Islet of Langerhans (tissue), 1 donor: Measurements from ENCODE around the gene TCHHL1.
A peak's percentile ranks its signal among the peaks of the same experiment; 100 is the strongest.
"Not testable (repeated sequence)": the region's sequence is repeated elsewhere in the genome, so short reads cannot be mapped to it uniquely, and the experiment has no call there.

Source experiments
- FAIRE-seq: peaks from one replicate; lab custom pipeline; 2011; peaks lifted over from hg19 to GRCh38; lab: Jason Lieb, UNC

The TCHHL1 gene

DNA sequence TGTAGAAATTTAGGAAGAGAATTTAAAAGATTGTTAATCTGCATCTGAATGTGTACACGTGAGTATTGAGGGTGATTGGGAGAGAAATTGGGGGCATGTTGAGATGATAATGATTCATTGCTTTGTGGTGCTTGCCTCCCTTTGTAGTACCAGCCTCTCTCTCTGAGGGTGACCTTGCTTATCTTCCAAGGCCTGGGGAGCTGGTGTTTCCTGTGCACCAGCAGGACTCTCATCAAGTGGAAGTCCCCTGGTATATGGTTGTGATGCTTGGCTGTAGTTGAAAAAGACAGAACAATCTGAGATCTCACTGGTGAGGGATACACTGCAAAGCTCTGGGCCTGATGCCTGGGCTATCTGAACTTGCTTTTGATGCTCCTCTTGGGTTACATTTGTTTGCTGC is 4.0 kb downstream of the TCHHL1 start:
- FAIRE-seq: no peak

DNA sequence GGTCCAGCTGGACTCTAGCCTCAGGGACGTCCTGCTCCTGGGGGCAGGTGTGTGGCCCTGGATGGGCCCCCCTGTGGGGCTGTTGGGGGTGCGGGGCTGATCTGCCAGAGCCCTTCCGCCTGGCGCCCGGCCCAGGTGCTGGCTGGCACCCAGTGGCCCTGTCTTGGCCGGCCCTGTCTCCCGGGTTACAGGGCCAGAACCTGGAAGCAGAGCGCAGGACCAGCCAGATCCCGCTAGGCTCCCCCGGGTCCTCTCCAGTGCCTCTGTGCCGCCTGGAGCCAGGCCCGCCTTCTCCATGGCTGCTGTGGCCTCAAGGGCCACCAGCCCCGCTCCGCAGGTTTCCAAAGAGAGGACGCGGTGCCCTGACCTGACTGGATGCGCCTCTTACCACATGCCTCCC is 7.8 kb downstream of the TCHHL1 start:
- not testable (repeated sequence) for FAIRE-seq

DNA sequence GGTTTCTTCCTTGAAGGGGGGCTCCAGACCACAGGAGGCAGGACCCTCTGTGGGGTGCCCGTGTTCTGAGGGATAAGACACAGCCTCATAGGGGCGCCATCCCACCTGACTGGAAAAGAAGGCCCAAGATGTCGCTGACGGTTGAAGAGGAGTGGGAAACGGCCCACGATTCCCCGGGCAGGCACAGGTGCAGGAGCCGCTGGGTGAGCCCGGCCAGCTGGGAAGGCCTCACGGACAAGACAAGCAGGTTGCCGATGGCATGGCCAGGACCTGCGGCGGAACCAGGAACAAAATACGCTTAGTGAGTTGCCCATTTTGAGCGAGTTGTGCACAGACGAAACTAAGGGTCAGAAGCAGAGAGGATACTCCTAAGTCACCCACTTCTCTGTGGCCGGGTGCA is 8.4 kb downstream of the TCHHL1 start:
- not testable (repeated sequence) for FAIRE-seq

DNA sequence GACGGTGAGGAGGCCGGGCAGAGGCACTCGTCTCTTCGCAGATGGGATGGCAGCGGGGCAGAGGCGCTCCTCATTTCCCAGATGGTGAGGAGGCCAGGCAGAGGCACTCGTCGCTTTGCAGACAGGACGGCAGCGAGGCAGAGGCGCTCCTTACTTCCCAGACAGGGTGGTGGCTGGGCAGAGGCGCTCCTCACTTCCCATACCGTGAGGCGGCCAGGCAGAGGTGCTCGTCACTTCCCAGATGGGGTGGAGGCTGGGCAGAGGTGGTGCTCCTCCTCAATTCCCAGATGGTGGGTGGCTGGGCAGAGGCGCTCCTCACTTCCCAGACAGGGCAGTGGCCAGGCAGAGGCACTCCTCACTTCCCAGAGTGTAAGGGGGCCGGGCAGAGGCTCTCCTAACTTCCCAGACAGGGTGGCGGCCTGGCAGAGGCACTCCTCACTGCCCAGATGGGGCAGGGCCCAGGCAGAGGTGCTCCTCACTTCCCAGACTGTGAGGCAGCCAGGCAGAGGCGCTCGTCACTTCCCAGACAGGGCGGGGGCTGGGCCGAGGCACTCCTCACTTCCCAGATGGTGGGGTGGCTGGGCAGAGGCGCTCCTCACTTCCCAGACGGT is 9.9 kb downstream of the TCHHL1 start:
- no peak for FAIRE-seq

DNA sequence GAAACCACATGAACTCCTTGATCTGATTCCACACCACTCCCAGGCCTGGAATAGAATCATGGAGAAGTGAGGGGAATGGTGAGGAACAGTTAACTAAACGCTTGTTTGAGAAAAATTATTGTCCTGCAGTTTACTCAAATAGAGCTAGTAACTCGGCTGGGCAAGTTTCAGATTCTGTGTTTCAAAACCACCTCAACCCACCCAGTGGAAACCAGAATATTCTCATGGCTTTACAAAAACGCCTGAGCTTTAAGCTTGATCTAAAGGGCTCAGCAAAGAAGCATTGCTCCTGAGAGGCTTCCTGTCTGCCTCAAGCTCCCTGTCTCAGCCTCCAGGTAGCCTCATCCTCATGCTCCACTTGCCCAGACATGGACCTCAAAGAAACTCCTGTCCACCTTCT is 16.6 kb downstream of the TCHHL1 start:
- no peak for FAIRE-seq

DNA sequence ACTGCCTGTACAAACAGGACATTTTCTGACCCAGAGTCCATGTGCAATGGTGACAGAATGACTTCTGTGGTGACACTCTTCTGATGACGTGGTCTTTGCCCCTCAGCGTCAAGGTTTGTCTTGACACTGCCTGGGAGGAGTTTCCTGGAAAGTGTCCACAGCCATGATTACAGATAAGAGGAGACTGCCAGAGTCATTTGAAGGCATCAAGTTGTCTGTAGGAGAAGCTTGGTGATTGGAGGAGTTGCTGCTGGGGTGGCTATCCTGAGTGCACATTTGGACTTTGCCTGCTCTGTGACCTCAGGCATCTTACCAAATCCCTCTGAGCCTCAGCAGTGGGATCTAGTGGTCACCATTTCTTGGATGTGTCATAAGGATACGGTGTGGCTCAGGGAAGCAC is 17.7 kb downstream of the TCHHL1 start:
- FAIRE-seq: no peak

DNA sequence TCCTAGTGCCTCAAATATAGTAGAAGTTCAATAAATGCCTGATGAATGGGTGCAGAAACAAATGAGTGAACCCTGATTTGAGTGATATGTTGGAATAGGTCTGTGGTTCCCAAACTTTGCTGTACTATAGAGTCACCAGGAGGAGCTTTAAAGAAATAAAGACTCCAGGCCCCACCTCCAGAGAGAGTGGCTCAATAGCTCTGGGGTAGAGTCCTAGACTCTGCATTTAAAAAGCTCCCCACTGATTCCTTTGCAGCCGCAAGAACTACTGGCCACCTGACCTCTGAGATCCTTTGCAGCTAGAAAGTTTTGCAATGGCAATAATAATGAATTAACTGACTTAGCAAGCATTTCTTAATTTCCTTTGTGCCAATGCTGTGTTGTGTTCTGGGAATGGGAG is 20.9 kb downstream of the TCHHL1 start:
- no peak for FAIRE-seq

DNA sequence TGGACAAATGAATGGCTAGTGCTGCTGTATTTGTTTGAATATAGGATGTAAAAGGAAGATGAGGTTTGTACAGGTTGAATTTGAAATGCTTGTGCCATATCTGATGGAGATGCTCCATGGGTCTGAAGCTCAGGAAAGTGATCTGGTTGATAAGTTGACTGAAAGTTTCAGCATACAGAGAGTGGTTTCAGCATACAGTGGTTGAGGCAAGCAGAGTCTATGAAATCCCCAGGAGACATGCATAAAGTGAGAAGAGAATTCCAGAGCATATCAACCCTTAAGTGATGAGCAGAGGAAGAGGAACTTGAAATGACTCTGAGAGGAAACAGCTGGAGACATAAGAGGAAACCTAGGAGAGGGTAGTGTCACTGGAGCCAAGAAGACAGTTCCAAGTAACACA is 21.7 kb downstream of the TCHHL1 start:
- no peak for FAIRE-seq

DNA sequence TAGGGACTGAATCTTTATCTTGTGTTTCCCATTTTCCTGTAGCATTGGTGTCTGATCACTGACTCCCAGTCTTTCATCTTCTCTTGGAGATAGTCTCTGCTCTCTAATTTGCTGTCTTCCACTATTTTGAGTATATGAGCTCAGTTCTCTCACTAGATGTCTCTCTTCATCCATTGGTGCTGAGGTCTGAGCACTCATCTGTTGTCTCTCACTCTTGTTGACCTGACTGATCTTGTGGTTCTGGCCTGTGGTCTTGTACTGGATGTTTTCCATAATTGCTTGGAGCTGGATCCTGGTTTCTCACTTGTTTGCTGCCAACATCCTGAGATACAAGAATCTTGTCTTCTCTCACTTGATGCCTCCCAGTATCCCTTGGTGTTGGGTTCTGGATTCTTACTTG is 26.9 kb downstream of the TCHHL1 start:
- FAIRE-seq: no peak

DNA sequence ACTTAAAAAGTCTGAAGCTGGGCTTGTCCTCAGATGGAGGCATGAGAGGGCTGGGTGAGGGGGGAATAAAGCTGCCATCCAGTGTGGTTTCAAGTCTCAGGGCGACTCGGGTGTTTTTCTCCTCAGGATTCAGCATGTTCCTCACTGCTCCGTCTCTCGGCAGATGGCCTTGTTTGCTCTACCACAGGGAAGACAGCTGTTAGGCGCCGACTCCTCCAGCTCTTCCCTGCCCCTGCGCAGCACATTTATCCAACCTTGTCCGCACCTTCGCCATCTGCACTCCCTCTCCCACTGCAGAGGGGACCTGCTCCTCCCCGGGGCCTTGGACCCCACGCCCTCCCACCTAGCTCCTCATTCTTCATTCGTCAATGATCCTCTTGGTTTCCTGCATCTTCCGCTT is 35.5 kb downstream of the TCHHL1 start:
- FAIRE-seq: no peak

DNA sequence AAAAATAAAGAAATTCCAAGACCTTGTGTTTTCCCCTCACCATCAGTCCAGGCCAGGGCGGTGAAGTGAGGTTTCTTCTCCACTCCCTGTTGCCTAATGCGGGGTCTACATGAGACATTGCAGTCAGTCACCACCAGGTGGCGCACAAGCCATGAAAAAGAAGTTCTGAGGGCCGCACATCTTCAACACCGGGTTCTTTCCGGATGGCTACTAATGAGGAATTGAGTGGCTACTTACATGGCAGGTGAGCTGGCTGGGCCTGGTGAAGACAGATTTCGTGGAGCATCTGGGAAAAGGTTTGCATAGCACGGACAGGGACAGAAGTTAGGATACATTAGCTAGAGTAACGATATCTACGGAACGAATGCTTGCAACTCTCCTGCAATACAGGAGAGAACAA is 36.3 kb downstream of the TCHHL1 start:
- peak; percentile 89 for FAIRE-seq

DNA sequence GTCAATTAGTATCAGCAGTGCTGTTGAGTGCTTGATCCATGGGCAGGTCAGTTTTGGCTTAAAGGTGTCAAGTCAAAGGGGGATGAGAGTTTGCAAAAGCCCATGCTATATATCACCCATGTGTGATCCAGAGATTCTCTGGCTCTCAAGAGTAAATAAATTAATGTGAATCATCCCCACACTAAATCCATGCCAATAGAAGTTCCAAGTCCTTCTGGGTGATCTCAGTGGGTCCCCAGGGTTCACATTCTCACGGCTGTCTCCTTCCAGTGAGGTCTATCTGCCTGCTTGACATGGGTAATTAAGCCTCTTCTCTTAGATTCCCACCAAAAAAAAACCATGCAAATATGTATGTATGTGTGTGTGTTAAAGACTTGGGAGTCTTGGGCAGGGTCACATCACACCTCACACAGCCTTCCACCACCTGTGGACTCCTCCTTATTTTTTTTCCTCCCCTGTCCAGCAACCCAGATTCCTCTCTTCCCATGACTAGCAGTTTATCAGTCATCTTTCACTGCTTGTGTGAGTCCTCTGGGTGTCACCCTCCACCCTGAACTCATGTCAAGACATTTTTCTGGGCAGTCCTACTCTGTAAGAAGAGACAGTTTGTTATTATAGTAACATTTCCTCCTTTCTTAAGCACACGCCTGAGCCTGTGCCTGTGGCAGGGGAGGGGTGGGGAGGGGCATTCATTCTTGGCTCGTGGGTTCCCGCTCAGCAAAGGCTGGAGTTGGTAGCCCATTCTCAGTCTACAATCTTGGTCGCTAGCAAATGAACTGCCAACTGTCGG is 37.8 kb downstream of the TCHHL1 start:
- FAIRE-seq: no peak

DNA sequence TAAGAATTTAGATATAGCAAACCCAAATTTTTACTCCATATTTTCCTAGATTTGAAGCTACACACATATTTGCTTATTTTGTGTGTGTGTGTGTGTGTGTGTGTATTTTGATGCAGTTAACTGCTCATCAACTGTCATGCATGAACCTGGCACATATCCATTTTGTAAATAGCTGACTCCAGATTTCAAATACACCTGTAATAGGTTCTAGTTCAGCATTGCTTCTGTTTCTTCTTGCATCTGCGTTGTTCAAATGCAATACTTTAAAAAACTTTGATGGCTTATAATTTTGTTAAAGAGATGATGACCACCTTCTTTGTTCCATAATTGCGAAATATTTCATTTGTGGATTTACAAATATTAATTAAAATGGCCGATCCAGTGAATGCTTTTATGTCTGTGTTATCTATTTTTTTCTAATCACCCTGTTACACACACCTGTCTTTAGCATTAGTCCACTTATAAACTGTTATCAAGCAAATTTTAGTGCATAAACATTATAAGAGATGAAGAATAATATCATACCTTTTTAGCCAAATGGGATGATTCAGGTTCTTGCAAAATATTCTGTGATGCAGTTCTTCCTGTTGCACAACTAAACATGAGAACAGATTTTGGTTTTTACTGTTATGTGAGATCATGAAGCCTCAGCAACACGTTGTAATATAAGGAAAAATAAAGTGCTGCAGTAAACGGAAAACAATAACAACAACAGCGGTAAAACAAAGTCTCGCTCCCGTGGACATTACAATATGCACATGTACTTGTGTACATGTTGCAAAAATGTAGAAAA is 39.4 kb downstream of the TCHHL1 start:
- FAIRE-seq: no peak

DNA sequence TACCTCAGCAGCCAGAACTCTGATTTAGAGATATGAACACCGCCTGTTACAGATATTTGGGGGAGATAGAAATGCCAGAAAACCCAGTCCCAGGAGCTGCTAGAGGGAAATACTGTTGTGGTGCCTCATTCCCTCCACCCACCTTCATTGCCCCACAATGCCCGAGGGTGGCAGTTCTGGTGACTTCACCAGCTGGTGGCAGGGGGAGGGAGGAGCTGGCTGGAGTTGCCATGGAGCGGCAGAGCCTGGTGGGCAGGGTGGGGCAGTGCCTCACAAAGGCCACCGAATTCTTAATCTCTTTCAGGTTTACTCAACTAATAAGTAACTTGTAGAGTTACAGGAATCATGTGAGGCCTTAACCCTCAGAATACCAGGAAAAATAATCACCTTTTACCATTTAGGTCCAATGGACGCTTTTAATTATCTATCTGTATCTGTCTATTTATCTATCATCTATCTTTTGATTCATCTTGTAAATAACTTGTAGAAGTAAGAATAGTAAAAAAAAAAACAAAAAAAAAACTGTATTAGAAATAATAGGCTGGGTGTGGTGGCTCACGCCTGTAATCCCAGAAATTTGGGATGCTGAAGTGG is 40.4 kb downstream of the TCHHL1 start:
- FAIRE-seq: no peak

DNA sequence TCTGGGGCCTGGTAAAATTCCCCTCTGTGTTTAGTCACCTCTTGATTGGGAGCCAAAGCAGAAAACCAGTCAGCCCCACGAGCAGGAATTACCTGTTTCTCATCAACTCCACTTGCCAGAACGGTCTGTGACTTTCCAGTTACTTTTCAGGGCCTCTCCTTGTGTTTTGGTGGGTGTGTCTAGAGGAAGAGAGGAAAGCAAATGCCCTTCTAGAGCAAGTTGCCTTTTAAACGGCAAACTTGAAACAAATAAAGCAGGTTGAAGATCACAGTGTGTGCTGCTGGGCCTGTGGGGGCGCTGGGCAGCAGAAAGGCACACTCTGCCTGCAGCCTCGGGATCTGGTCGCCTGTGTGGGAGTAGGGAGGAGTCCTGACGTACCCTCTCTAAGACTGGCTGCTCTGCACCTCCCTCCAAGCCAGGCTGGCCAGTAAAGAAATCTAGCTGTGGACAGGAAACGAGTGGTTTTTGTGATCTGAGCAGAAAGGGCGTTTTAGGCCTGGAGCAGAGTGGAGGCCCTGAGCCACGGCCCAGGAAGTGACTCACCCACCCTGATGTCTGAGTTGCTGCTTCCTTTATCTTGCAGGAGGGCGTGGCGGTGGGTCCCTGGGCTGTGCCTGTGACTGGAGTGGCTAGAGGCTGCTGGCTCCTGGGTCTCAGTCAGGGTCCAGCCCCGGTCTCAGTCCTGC is 41.0 kb downstream of the TCHHL1 start:
- no peak for FAIRE-seq

DNA sequence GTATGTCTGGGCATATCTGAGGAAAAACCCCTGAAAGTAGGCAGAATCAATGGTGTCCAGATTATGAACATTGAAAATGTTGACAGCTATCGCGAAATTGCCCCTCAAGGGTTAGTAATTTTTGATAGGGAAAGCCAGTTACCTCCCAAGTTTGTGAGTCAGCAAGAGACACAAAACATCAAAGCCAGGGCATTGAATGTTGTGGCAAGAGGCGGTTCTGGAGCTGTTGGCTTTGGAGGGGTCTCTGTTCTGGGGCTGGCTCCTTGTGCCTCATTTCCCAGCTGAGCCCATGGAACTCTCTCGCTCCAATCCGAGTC is 41.5 kb downstream of the TCHHL1 start:
- no peak for FAIRE-seq

DNA sequence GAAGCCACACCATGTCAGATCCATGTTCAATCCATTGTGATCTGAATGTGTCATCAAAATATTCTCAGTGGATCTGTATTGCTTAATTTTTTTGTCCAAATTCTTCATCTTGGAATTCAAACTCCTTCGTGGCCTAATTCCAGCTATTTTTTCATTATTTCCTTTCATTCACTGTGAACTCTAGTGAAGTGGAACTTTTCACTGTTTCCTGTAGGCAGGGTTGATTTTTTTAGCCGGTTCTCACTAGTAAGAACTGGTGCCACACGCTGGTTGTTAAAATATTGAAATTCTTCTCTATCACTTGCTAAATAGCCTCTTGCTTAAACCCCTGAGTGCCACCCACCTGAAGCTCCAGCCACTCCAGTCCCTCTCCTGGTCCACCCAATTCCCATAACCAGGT is 44.5 kb downstream of the TCHHL1 start:
- FAIRE-seq: no peak

DNA sequence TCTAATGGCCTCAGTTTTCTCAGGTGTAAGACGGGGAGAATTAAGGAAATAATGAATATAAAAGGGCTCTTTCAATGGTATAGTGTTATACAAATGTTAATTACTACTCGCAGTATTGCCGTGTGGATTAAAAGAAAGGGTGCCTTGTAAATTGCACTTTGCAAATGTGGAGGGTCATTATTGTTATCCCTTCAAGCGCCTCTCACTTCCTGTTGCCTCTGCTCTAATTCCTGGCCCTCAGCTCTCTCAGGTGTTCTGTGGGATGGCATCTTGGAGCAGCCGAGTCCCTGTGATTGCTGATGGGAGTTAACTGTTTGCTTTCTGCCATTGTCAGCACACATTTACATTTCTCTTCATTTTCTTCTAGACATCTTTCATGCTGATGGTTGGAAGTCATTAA is 45.0 kb downstream of the TCHHL1 start:
- no peak for FAIRE-seq

DNA sequence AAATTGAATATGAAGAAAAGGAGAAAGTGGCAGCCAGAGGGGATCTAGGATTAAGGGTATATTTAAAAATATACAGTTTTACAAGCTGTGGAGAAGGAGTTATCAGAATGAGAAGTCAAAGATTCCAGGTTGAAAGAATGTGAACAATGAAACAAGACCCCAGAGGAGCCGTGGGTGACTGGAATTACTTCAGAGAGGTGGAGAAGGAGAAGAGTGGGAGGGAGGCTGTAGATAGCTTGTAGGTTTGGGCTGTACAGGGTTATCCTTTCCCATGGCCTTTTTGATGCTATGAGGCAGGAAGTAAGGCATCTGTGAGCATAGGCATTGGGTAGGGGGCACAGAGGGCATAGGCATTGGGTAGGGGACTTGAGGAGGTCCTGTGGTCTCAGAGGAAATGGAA is 46.8 kb downstream of the TCHHL1 start:
- FAIRE-seq: no peak

DNA sequence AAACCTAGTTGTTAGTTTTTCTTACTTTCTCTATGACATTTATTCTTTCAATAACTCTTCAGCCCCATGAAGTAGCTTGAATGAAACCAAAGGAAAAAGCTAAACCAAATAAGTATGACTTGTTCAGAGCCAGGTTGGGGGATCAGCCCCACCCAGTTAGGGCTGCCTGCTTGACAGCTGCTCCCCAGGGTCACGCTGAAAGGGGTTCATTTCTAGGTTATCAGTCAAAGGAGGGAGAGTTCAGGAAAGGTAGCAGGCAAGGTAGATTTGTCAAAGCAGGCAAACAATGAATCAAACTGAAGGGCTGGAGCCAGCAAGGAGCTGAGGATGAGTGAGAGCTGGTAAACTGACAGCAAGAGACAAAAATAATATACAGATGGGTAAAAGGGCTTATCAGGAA is 49.0 kb downstream of the TCHHL1 start:
- no peak for FAIRE-seq

DNA sequence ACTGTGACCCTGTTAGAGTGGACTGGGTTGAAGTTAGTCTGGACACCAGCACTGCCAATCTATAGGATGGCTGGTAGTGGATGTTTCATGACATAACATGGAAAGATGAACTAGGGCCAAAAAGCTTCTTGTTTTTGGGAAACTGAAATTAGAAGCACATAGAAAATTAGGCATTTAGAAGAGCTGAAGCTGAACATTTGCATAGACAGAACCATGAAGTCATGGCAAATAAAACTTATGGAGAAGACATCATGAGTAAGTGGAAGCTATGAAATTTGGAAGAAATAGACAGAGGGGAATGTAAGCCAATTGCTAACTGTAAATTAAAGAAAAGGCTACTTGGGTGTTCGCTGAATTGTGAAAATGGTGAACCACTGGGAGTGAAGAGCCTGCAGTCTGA is 49.4 kb downstream of the TCHHL1 start:
- no peak for FAIRE-seq

DNA sequence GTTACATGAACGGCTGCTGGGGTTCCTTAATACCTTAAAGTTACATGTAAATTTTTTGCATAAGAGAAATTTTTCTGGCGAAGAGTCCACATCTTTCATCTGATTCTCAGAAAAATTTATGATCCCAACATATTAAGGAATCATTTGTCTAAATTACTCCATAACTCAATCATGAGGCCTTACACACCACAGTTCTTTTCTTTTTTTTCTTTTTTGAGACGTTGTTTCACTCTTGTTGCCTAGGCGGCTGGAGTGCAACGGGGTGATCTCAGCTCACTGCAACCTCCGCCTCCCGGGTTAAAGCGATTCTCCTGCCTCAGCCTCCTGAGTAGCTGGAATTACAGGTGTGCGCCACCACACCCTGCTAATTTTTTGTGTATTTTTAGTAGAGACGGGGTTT is 50.0 kb downstream of the TCHHL1 start:
- no peak for FAIRE-seq
